HEK293 (cell line): Measurements from ENCODE around the gene DTNA.

Experiments
- CTCF ChIP-seq: fragments of 450-650 bp; formaldehyde crosslinking; IDR thresholded peaks from 2 replicates; pipeline ENCODE4 v1.5.1; 2016; ENCODE audit warnings: missing biosample characterization, missing genetic modification characterization
- MYNN ChIP-seq: fragments of 450-650 bp; formaldehyde crosslinking; IDR thresholded peaks from 2 replicates; pipeline ENCODE4 v1.5.1; 2016; ENCODE audit warnings: missing biosample characterization, missing genetic modification characterization, borderline replicate concordance
- REST ChIP-seq: fragments of 450-650 bp; formaldehyde crosslinking; IDR thresholded peaks from 2 replicates; pipeline ENCODE4 v1.5.1; 2016; ENCODE audit warnings: missing biosample characterization, missing genetic modification characterization
- TRIM28 ChIP-seq: IDR thresholded peaks from 2 replicates; pipeline ENCODE4 v1.6.1; 2011; ENCODE audit warnings: low read length, control low read depth, borderline replicate concordance
- YY1 ChIP-seq: fragments of 450-650 bp; formaldehyde crosslinking; IDR thresholded peaks from 2 replicates; pipeline ENCODE4 v1.5.1; 2018; ENCODE audit warnings: missing biosample characterization, missing genetic modification characterization
- ZBTB48 ChIP-seq: fragments of 450-650 bp; formaldehyde crosslinking; IDR thresholded peaks from 2 replicates; pipeline ENCODE4 v1.5.1; 2016; ENCODE audit warnings: missing biosample characterization, missing genetic modification characterization
- ZBTB7A ChIP-seq: fragments of 450-650 bp; formaldehyde crosslinking; IDR thresholded peaks from 2 replicates; pipeline ENCODE4 v1.5.1; 2016; ENCODE audit warnings: low read depth, missing biosample characterization, missing genetic modification characterization
- ZBTB8A ChIP-seq: fragments of 450-650 bp; formaldehyde crosslinking; IDR thresholded peaks from 2 replicates; pipeline ENCODE4 v1.5.1; 2016; ENCODE audit warnings: missing biosample characterization, missing genetic modification characterization
- ZNF274 ChIP-seq, 2 experiments: fragments of 200-500 bp in 1 of 2; fragments of 450-650 bp in 1 of 2; sonication (Bioruptor generic) in 1 of 2; formaldehyde crosslinking in 1 of 2; IDR thresholded peaks; 2 replicates each; pipeline versions ENCODE4 v1.5.1 to v1.6.1; 2014 to 2016; ENCODE audit warnings: borderline replicate concordance in 1 of 2, inconsistent platforms in 1 of 2, low read length in 1 of 2, missing biosample characterization in 1 of 2, missing genetic modification characterization in 1 of 2
- ZNF558 ChIP-seq: fragments of 450-650 bp; formaldehyde crosslinking; IDR thresholded peaks from 2 replicates; pipeline ENCODE4 v1.5.1; 2016; ENCODE audit warnings: missing biosample characterization, missing genetic modification characterization
- ZNF580 ChIP-seq: fragments of 450-650 bp; formaldehyde crosslinking; IDR thresholded peaks from 2 replicates; pipeline ENCODE4 v1.5.1; 2016; ENCODE audit warnings: missing biosample characterization, missing genetic modification characterization

- no peak for TF ChIP-seq ZBTB7A
- TF ChIP-seq YY1 (tag by site-specific recombination) = no peak
- no peak for TF ChIP-seq CTCF (tag by site-specific recombination)
- no peak for TF ChIP-seq REST (tag by site-specific recombination)
- TF ChIP-seq TRIM28 = no peak
- TF ChIP-seq ZNF558 (tag by site-specific recombination) = no peak
- TF ChIP-seq ZNF580 (tag by site-specific recombination) = no peak
- no peak for TF ChIP-seq ZNF274 (IDR thresholded peaks at IDR 0.05; ENCODE audit: low read length)
- TF ChIP-seq ZNF274 (tag by site-specific recombination; IDR thresholded peaks at IDR 0.05; ENCODE audit: borderline replicate concordance) = no peak
- TF ChIP-seq ZBTB8A = no peak
- TF ChIP-seq MYNN = no peak
- TF ChIP-seq ZBTB48 (tag by site-specific recombination) = no peak
These were observed 216.6 kb downstream of the DTNA start for GRCh38 chr18:34926683-34927082.
